Measurements from ENCODE around the gene FBXO11.
"Not testable (repeated sequence)": the region's sequence is repeated elsewhere in the genome, so short reads cannot be mapped to it uniquely, and the experiment has no call there.

Gene FBXO11

DNA sequence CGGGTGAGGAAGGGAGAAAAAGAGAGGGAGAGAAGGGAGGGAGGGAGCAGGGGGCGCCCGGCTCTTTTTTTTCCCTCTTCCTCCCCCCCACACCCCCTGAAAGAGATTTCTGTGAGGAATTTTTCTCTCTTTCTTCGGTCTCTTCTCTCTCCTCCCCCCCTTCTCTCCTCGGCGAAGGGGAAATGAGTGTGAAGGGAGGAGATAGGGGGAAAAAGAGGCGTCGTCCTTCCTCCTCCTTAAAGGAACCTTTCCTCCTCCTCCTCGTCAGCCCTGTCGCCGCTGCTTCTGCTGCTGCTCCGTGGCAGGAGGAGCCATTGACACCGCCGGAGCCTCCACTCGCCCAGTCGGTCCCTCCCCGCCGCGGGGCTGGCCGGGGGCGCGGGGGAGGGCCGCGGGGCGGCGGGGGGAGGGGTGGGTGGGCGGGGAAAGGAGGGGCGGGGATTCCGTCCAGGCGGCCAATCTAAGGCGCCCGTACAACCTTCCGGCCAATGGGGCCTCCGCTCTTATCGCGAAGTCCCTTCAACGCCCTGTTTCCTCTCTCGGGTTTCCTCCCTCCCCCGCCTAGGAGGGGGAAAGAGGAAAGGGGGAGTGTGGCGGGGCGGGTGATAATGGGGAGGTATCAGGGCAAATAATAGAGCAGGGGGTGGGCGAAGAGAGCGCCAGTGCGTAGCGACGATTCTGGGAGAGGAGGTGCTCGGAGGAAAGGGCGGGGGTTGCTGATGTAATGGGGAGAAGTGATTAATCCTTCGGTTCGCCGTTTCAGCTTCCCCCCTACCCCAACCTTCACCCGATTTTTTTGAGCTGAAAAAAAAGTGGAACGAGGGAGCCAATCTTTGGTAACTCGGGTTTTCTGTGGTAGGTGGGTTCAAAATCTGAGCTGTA, at the start of gene FBXO11:
FBXO11 (minus strand) TSS at position 342 of the 882 bp plus-strand sequence. CDS start 778 bp downstream, outside the sequence.
- Mint-ChIP-seq H3K9me3 (ENCODE audit: low read depth) (no peaks in the 10 kb centered on the region), H3K4me3 (peak within 1 kb of the TSS; percentile 94), H3K27me3 (no peaks in the 10 kb centered on the region), H3K27ac (peak within 1 kb of the TSS; percentile 92), H3K4me1 (ENCODE audit: low read depth) (peaks cover 45% of the 10 kb centered on the region), H3K36me3 (no peaks in the 10 kb centered on the region)

DNA sequence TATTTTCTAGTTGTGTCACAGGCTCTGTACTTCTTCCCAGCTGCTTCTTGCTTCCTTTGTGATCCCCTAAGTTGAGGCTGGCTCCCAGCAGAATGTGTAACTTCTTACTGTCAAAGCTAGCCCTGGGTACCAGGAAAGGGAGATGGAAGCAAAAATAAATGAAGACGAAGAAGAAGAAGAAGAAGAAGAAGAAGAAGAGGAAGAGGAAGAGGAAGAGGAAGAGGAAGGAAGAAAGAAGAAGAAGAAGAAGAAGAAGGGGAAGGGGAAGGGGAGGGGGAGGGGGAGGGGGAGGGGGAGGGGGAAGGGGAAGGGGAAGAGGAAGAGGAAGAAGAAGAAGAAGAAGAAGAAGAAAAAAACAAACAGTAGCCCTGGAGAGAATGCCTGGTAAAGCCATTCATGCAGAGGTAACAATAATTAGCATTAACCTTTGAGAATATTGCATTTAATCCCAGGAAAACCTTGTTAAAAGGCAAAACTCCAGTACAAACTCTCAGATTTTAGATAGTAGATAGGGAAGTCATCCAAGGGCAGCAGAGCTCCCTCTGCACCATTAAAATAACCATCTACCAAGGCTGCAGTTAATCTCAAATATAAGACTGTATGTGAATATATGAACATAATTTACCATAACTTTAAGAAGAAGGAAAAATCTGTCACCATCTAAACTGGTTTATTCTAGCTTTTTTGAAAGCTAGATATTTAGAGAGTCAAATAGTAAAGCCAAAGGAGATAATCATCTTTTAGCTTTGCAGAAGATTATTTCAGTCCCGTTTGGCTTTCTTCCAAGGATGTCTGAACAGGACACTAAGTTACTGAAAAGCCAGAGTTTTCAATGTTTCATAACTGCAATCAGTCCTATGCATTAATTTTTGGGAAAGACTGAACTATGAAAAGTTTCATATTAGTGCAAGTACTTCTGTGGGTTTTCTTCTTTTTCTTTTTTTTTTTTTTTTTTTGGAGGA, 44.3 kb upstream of the FBXO11 start:
- Mint-ChIP-seq H3K9me3 (ENCODE audit: low read depth) (no peaks in the 10 kb centered on the region), H3K36me3 (peaks cover 2% of the 10 kb centered on the region), H3K4me3 (no peak overlapping the region), H3K27ac (no peak overlapping the region), H3K4me1 (ENCODE audit: low read depth) (peaks cover 1% of the 10 kb centered on the region), H3K27me3 (no peaks in the 10 kb centered on the region)

DNA sequence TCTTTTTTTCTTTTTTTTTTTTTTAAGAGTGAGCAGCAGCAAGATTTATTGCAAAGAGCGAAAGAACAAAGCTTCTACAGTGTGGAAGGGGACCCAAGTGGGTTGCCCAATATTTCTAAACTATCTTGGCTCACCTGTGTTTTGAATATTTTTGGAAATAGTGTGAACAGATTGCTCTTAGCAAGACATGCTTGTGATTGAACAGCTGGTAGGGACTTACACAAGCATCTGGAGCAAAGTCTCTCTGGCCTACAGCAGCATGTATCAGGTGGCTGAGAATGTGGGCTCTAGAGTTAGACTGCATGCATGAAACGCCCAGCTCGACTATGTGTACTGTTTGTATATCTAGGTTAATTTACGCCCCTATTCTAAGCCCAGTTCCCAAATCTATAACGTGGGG, 40.3 kb upstream of the FBXO11 start:
- H3K36me3 Mint-ChIP-seq: no peaks in the 10 kb centered on the region
- no peak overlapping the region for H3K27ac Mint-ChIP-seq
- peaks cover 1% of the 10 kb centered on the region for H3K4me1 Mint-ChIP-seq (ENCODE audit: low read depth)
- no peak overlapping the region for H3K4me3 Mint-ChIP-seq
- H3K9me3 Mint-ChIP-seq (ENCODE audit: low read depth): no peaks in the 10 kb centered on the region
- peaks cover 2% of the 10 kb centered on the region for H3K27me3 Mint-ChIP-seq

DNA sequence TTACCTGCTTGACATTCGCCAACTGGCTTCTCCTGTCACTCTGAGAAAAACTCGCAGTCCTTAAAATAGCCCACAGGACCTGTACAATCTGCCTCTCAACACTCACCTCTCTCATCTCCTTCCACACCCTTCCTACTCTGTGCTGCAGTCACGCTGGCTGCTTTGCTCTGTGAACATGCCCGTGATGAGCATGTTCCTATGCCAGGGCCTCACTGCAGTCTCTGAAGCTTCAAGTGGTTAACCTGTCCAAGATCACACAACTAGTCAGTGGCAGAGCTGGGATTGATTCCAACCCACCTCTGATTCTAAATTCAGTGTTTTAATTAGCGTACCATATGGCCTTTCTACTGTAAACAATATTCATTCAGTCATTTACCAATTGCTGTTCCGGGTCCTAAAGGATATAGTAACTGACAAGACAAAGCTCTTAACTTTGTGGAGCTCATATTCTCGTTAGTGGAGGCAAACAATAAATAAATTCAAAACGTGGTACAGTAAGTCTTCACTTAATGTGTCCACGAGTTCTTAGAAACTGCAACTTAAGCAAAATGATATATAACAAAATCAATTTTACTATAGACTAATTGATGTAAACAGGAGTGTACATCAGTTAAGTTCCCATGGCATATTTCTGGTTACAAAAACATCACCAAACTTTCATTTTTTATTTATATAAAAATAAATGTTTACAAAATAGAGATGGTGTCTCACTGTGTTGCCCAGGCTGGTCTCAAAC, 38.9 kb upstream of the FBXO11 start:
- Mint-ChIP-seq H3K9me3 (ENCODE audit: low read depth) (no peaks in the 10 kb centered on the region), H3K4me1 (ENCODE audit: low read depth) (peaks cover under 1% of the 10 kb centered on the region), H3K27me3 (peaks cover 2% of the 10 kb centered on the region), H3K36me3 (no peaks in the 10 kb centered on the region), H3K27ac (no peak overlapping the region), H3K4me3 (no peak overlapping the region)

DNA sequence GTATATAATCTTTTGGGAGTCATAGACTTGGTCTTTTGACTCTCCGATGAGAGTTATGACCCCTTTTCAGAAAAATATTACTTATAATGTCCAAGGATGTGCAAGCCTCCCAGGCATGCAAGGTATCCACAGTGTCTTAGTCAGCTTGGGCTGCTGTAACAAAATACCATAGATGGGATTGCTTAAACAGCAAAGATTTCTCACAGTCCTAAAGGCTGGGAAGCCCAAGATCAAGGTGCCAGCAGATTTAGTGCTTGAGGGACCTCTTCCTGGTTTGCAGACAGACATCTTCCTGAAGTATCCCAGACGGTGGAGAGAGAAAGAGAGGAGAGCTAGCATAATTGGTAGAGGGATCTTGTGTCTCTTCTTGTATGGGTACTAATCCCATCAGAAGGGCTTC, 35.6 kb upstream of the FBXO11 start:
- Mint-ChIP-seq H3K4me1 (ENCODE audit: low read depth) (no peaks in the 10 kb centered on the region), H3K27me3 (peaks cover 2% of the 10 kb centered on the region)

DNA sequence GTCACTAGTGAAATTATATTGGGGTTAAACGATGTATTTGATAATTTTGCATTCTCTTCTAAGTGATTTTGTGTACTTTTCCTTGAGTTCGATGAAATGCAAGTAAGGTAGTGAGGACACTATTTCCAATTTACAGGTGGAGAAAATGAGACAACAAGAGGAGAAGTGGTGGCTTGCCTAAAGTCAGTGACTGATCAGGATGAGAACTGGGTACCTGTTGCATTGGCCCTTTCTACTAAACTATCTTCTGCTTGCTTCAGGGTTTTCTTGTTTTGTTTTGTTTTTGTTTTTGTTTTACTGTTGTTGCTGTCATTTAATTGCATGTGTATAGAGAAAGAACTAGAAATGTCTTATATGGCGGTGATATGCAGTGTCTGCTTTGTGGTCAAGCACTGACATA, 31.4 kb upstream of the FBXO11 start:
- Mint-ChIP-seq H3K27me3 (peaks cover under 1% of the 10 kb centered on the region), H3K9me3 (ENCODE audit: low read depth) (no peaks in the 10 kb centered on the region), H3K36me3 (peaks cover 3% of the 10 kb centered on the region), H3K4me1 (ENCODE audit: low read depth) (no peaks in the 10 kb centered on the region), H3K4me3 (no peak overlapping the region), H3K27ac (no peak overlapping the region)

More for the DNA sequence above, 35.6 kb upstream of the FBXO11 start:
- Mint-ChIP-seq H3K9me3 (ENCODE audit: low read depth) (no peaks in the 10 kb centered on the region), H3K36me3 (no peaks in the 10 kb centered on the region), H3K4me3 (no peak overlapping the region), H3K27ac (no peak overlapping the region)

DNA sequence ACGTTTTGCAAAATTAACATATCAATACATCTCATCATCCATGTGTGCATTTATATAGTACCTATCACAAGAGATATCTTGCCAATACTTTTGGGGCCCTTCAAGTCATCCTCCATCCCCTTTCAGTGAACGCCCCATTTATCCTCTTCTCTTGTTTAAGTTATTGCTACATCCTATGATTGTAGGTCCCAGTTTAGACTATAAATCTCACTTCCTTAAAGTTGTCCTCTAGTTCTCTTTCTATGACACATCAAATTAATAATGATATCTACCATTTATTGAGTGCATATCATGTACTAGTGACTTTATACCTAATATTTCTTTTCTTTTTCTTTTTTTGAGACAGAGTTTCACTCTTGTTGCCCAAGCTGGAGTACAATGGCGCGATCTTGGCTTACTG, 28.8 kb upstream of the FBXO11 start:
- Mint-ChIP-seq H3K9me3 (ENCODE audit: low read depth) (no peaks in the 10 kb centered on the region), H3K4me3 (no peak overlapping the region), H3K36me3 (peaks cover 3% of the 10 kb centered on the region), H3K4me1 (ENCODE audit: low read depth) (no peaks in the 10 kb centered on the region), H3K27ac (no peak overlapping the region), H3K27me3 (no peaks in the 10 kb centered on the region)

DNA sequence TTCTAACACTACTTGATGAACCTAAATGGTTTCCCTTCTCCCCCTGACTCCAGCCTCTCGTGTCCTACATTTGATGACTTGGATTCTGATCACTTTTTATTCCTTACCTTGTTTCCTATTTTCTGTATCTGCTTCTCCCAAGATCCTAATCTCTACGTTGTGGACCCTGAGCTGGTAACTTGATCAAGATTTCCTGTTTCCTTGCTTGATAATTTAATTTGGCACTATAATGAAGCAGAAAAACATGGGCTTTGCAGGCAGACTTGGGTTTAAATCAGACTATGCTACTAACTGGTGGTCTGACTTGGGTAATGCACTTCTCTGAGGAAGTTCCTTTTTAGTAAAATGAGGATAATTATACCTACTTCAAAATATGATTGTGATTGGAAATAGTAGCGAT, 11.7 kb upstream of the FBXO11 start:
- Mint-ChIP-seq H3K9me3 (ENCODE audit: low read depth) (no peaks in the 10 kb centered on the region), H3K4me1 (ENCODE audit: low read depth) (peaks cover 11% of the 10 kb centered on the region), H3K4me3 (no peak overlapping the region), H3K36me3 (no peaks in the 10 kb centered on the region), H3K27ac (no peak overlapping the region), H3K27me3 (no peaks in the 10 kb centered on the region)

DNA sequence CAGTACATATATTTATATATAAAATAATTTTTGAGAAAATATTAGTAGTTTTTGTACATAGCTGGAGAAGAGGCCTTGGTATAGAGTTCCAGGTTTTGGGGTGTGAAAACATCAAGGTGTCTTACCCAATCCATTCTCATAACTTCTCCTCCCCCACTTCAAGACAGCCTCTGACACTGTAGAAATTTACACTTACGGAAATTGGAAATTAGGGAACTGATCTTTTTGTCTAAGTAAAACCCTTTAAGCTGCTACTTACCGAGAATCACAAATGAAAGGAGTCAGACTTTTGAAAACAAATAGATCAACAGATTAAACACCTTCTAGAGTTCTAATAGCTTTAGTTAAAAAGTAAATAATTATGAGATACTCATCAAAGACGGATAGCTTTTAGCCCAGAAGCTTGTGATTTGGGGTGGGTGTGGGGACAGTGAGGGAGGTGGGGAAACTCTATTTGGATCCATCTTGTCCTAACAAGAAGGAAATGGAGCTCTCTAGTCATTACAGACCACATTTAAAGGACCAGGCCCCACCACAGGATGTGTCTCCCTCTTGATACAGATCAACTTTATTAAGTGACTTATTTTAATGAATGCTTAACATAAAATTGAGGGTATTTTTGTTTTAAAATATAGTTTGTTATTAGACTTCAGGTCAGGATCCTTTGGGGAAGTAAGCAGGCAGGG, 11.1 kb upstream of the FBXO11 start:
- H3K27ac Mint-ChIP-seq: no peak overlapping the region
- peaks cover 11% of the 10 kb centered on the region for H3K4me1 Mint-ChIP-seq (ENCODE audit: low read depth)
- H3K27me3 Mint-ChIP-seq: no peaks in the 10 kb centered on the region
- H3K9me3 Mint-ChIP-seq (ENCODE audit: low read depth): no peaks in the 10 kb centered on the region
- H3K4me3 Mint-ChIP-seq: no peak overlapping the region
- H3K36me3 Mint-ChIP-seq: peaks cover under 1% of the 10 kb centered on the region

DNA sequence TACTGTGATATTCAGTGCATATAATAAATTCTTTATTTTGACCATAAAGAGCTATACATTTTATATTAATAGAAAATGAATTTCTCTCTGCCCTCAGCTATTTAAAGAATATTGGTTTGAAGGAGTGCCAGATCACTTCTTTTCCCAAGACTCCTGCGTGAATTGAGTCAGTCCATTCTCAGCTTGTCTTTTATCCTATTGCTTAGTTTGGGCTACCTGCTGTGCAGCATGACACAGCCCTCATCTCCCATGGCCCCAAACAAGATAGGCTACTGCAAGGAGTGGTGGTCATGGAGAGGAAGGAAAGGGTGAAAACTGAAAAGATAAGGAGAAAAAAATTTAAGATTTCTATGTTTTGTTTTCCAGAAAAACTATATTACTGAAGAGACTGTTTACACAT, 10.1 kb upstream of the FBXO11 start:
- H3K4me3 Mint-ChIP-seq: no peak overlapping the region
- H3K27me3 Mint-ChIP-seq: no peaks in the 10 kb centered on the region
- no peaks in the 10 kb centered on the region for H3K9me3 Mint-ChIP-seq (ENCODE audit: low read depth)
- H3K36me3 Mint-ChIP-seq: peaks cover 4% of the 10 kb centered on the region
- H3K4me1 Mint-ChIP-seq (ENCODE audit: low read depth): peaks cover 11% of the 10 kb centered on the region
- no peak overlapping the region for H3K27ac Mint-ChIP-seq

DNA sequence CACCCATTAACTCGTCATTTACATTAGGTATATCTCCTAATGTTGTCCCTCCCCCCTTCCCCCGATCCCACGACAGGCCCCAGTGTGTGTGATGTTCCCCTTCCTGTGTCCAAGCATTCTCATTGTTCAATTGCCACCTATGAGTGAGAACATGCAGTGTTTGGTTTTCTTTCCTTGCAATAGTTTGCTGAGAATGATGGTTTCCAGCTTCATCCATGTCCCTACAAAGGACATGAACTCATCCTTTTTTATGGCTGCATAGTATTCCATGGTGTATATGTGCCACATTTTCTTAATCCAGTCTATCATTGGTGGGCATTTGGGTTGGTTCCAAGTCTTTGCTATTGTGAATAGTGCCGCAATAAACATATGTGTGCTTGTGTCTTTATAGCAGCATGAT, 4.4 kb upstream of the FBXO11 start:
- peaks cover 16% of the 10 kb centered on the region for H3K4me1 Mint-ChIP-seq (ENCODE audit: low read depth)
- H3K4me3 Mint-ChIP-seq; H3K9me3 Mint-ChIP-seq (ENCODE audit: low read depth); H3K27me3 Mint-ChIP-seq; H3K27ac Mint-ChIP-seq; H3K36me3 Mint-ChIP-seq: not testable (repeated sequence)

DNA sequence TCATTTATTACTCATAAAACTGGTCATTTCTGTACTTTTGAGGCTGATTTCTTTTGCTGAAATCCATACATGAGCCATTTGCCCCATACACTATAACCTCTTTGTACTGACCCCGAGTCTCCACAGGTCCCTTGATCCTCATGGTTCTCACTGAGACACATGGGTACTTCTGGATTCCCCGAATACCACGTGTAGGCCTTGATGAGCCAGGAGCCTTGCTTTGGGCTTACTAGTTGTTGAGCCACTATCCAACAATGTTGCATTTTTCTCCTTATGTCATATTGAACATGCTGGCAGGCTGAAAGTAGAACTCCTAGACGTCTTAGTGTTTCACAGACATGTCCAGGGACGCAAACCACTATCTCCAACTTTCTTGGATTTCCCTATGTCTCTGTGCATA, 2.4 kb upstream of the FBXO11 start:
- peaks cover 4% of the 10 kb centered on the region for H3K36me3 Mint-ChIP-seq
- peak overlapping the region; percentile 66 for H3K27ac Mint-ChIP-seq
- no peaks in the 10 kb centered on the region for H3K9me3 Mint-ChIP-seq (ENCODE audit: low read depth)
- H3K4me3 Mint-ChIP-seq: no peak overlapping the region
- no peaks in the 10 kb centered on the region for H3K27me3 Mint-ChIP-seq
- H3K4me1 Mint-ChIP-seq (ENCODE audit: low read depth): peaks cover 23% of the 10 kb centered on the region

DNA sequence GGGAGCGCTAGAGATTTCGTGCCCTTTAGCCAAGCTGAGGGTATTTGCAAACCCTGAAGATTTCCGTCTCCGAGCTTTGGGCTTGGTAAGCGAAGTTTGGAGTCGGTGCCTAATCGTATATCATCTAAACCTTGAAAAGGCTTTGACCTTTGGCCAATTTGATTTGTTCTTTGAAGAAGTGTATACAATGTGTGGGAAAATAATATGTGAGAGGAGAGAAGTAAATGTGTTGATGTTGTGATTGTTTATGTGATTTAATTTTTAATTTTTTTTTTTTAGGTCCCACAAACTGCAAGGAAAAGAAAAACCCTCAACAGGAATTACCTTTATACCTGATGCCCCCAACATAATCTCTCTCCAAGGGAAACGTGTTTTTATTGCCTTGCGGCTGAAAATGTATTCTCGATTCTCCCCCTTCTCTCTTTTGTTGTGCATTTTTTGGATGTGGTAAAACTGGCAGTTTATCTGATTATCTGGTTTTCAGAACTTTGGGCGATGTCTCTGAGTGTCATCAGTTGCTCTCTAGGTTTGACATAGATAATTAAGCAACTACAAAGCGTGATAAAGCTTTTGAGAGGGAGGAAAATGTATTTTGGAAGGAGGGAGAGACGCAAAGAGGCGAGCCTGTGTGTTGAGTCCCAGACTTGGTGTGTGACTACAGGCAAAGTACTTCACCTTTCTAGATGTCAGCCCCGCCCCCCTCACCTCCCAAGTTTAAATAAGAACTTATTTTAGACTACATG, 912 bp upstream of the FBXO11 start:
- no peaks in the 10 kb centered on the region for H3K27me3 Mint-ChIP-seq
- H3K27ac Mint-ChIP-seq: peak overlapping the region; percentile 87
- peaks cover 38% of the 10 kb centered on the region for H3K4me1 Mint-ChIP-seq (ENCODE audit: low read depth)
- no peaks in the 10 kb centered on the region for H3K9me3 Mint-ChIP-seq (ENCODE audit: low read depth)
- peak overlapping the region; percentile 94 for H3K4me3 Mint-ChIP-seq
- H3K36me3 Mint-ChIP-seq: peaks cover 1% of the 10 kb centered on the region
